ENCODE data around the gene WDR91. TPM values are rescaled to one million over a fixed set of nuclear protein-coding genes. Genes with fewer than 3 reads are reported as not detected.
"Not testable (repeated sequence)": the region's sequence is repeated elsewhere in the genome, so short reads cannot be mapped to it uniquely, and the experiment has no call there.

The WDR91 gene
- total and polyA plus RNA-seq, 5 experiments from 2014 or later = 3.3 to 39.0 (median 7.2) TPM

GRCh38 chr7:135181929-135182678, 29.2 kb downstream of the WDR91 start:
- no peak for ATAC-seq
- Mint-ChIP-seq H3K4me3 (no peak overlapping the region), H3K9me3 (peaks cover 7 to 50% (median 33%) of the 10 kb centered on the region in 9 donors), H3K4me1 (peaks cover 0 to 5% (median 0%) of the 10 kb centered on the region in 4 donors), H3K27ac (no peak overlapping the region), H3K36me3 (peaks cover 54 to 74% (median 67%) of the 10 kb centered on the region in 3 donors), H3K27me3 (no peaks in the 10 kb centered on the region)
- POLR2A ChIA-PET = interaction anchor here (0.7 kb wide), 1 partner anchor 319 kb away, joined by 3 read pairs; no protein-coding TSS in a partner anchor
- no peak for DNase-seq

GRCh38 chr7:135181261-135181928, 29.9 kb downstream of the WDR91 start:
- no peak overlapping the region for H3K4me3 Mint-ChIP-seq
- POLR2A ChIA-PET = no interaction called here
- H3K27me3 Mint-ChIP-seq = no peaks in the 10 kb centered on the region
- ATAC-seq (no peak), DNase-seq (no peak)
- peaks cover 7 to 50% (median 33%) of the 10 kb centered on the region in 9 donors for H3K9me3 Mint-ChIP-seq
- H3K4me1 Mint-ChIP-seq = peaks cover 0 to 6% (median 0%) of the 10 kb centered on the region in 4 donors
- peaks cover 54 to 68% (median 60%) of the 10 kb centered on the region in 3 donors for H3K36me3 Mint-ChIP-seq
- H3K27ac Mint-ChIP-seq = no peak overlapping the region

- no peak overlapping the region for H3K4me3 Mint-ChIP-seq
- H3K27me3 Mint-ChIP-seq = no peaks in the 10 kb centered on the region
- H3K9me3 Mint-ChIP-seq = peaks cover 7 to 50% (median 33%) of the 10 kb centered on the region in 9 donors
- POLR2A ChIA-PET = interaction anchor here (0.6 to 2.0 kb wide), 2 partner anchors 9 to 33 kb away, joined by 3 to 7 read pairs; partner anchors contain the start of genes CYREN and TMEM140
- ATAC-seq = no peak
- no peak overlapping the region for H3K27ac Mint-ChIP-seq
- peaks cover 0 to 7% (median 0%) of the 10 kb centered on the region in 4 donors for H3K4me1 Mint-ChIP-seq
- H3K36me3 Mint-ChIP-seq = peaks cover 49 to 56% (median 54%) of the 10 kb centered on the region in 3 donors
- DNase-seq = no peak
Observed at GRCh38 chr7:135180122-135180521, 31.2 kb downstream of the WDR91 start.

- Mint-ChIP-seq H3K27me3 (no peaks in the 10 kb centered on the region), H3K9me3 (peaks cover 7 to 50% (median 33%) of the 10 kb centered on the region in 9 donors), H3K4me1 (peaks cover 0 to 7% (median 0%) of the 10 kb centered on the region in 4 donors), H3K27ac (no peak overlapping the region), H3K4me3 (no peak overlapping the region), H3K36me3 (peaks cover 42 to 51% (median 49%) of the 10 kb centered on the region in 3 donors)
- ATAC-seq (no peak), DNase-seq (no peak)
- POLR2A ChIA-PET = interaction anchor here (2.0 kb wide), 1 partner anchor 9 kb away, joined by 7 read pairs; the partner anchor contains the start of gene CYREN
Observed at GRCh38 chr7:135179321-135179925, 31.9 kb downstream of the WDR91 start.

GRCh38 chr7:135178364-135178763, 33.0 kb downstream of the WDR91 start:
- no peak for ATAC-seq
- POLR2A ChIA-PET = interaction anchor here (2.0 kb wide), 1 partner anchor 8 kb away, joined by 7 read pairs; the partner anchor contains the start of gene CYREN
- Mint-ChIP-seq H3K36me3 (peaks cover 32 to 40% (median 38%) of the 10 kb centered on the region in 3 donors), H3K9me3 (peaks cover 4 to 46% (median 28%) of the 10 kb centered on the region in 9 donors), H3K4me1 (peaks cover 0 to 2% (median 0%) of the 10 kb centered on the region in 4 donors), H3K4me3 (no peak overlapping the region), H3K27ac (no peak overlapping the region), H3K27me3 (no peaks in the 10 kb centered on the region)
- no peak for DNase-seq

GRCh38 chr7:135177028-135177696, 34.2 kb downstream of the WDR91 start:
- Mint-ChIP-seq H3K9me3 (peaks cover 0 to 35% (median 22%) of the 10 kb centered on the region in 9 donors), H3K4me1 (peaks cover under 1 to 3% (median 2%) of the 10 kb centered on the region in 4 donors), H3K36me3 (peaks cover 20 to 31% (median 26%) of the 10 kb centered on the region in 3 donors), H3K27ac (no peak overlapping the region), H3K27me3 (no peaks in the 10 kb centered on the region), H3K4me3 (no peak overlapping the region)
- DNase-seq (no peak), ATAC-seq (no peak)
- POLR2A ChIA-PET = no interaction called here

GRCh38 chr7:135175931-135176330, 35.4 kb downstream of the WDR91 start:
- Mint-ChIP-seq H3K27ac (no peak overlapping the region), H3K4me1 (peaks cover 3 to 11% (median 8%) of the 10 kb centered on the region in 4 donors), H3K4me3 (no peak overlapping the region), H3K9me3 (peaks cover 0 to 23% (median 13%) of the 10 kb centered on the region in 9 donors), H3K36me3 (peaks cover 10 to 22% (median 14%) of the 10 kb centered on the region in 3 donors), H3K27me3 (no peaks in the 10 kb centered on the region)
- DNase-seq (no peak), ATAC-seq (no peak)
- POLR2A ChIA-PET = no interaction called here

GRCh38 chr7:135174941-135175340, 36.4 kb downstream of the WDR91 start:
- Mint-ChIP-seq H3K27ac (peak overlapping the region in 1 of 10 donors; percentile 50), H3K4me3 (no peak overlapping the region), H3K36me3 (peaks cover 5 to 12% (median 5%) of the 10 kb centered on the region in 3 donors), H3K9me3 (peaks cover 0 to 14% (median 8%) of the 10 kb centered on the region in 9 donors), H3K27me3 (no peaks in the 10 kb centered on the region), H3K4me1 (peaks cover 5 to 14% (median 11%) of the 10 kb centered on the region in 4 donors)
- POLR2A ChIA-PET = no interaction called here
- DNase-seq (no peak), ATAC-seq (no peak)

GRCh38 chr7:135173916-135174315, 37.4 kb downstream of the WDR91 start:
- DNase-seq, H3K27me3 Mint-ChIP-seq, H3K27ac Mint-ChIP-seq, POLR2A ChIA-PET, ATAC-seq, H3K4me3 Mint-ChIP-seq, H3K36me3 Mint-ChIP-seq, H3K9me3 Mint-ChIP-seq: not testable (repeated sequence)
- peaks cover 14 to 25% (median 21%) of the 10 kb centered on the region in 4 donors for H3K4me1 Mint-ChIP-seq

- POLR2A ChIA-PET = interaction anchor here (0.8 to 6.1 kb wide), 7 partner anchors 14 to 526 kb away, joined by 3 to 77 read pairs (median 16); partner anchors contain the start of genes AGBL3, BPGM, TMEM140 and WDR91
- H3K4me1 Mint-ChIP-seq = peaks cover 28 to 47% (median 43%) of the 10 kb centered on the region in 4 donors
- H3K27ac Mint-ChIP-seq = peak overlapping the region; percentile 84 to 97 (median 95)
- not testable (repeated sequence) for H3K9me3 Mint-ChIP-seq, H3K36me3 Mint-ChIP-seq, H3K27me3 Mint-ChIP-seq, DNase-seq, ATAC-seq
- peak overlapping the region; percentile 49 to 94 (median 86) for H3K4me3 Mint-ChIP-seq
Observed at GRCh38 chr7:135171581-135172291, 39.6 kb downstream of the WDR91 start.

GRCh38 chr7:135170998-135171481, 40.3 kb downstream of the WDR91 start:
- not testable (repeated sequence) for DNase-seq, H3K27me3 Mint-ChIP-seq, ATAC-seq, H3K9me3 Mint-ChIP-seq
- peak overlapping the region; percentile 82 to 94 (median 88) for H3K4me3 Mint-ChIP-seq
- peaks cover 0 to 13% (median 12%) of the 10 kb centered on the region in 3 donors for H3K36me3 Mint-ChIP-seq
- peak overlapping the region; percentile 91 to 97 (median 95) for H3K27ac Mint-ChIP-seq
- peaks cover 26 to 53% (median 50%) of the 10 kb centered on the region in 4 donors for H3K4me1 Mint-ChIP-seq
- POLR2A ChIA-PET = interaction anchor here (0.6 to 6.1 kb wide), 16 partner anchors 8 to 541 kb away, joined by 3 to 77 read pairs (median 6); partner anchors contain the start of genes AGBL3, BPGM, TMEM140 and WDR91
